K562 (cell line): ENCODE data around the gene FRMD4A. TPM values are rescaled to one million over a fixed set of nuclear protein-coding genes. Genes with fewer than 3 reads are reported as not detected.

ENCODE experiments used
- ATAC-seq: fragments of 200-7000 bp; cut with Tn5 transposase; 3 replicates; pipeline ENCODE4 v1.9.1; 2020; ENCODE audit warnings: moderate library complexity
- BruUV-seq: library from RNA; stranded (reverse); fragments of 400-500 nt; replicated peaks from 2 replicates; lab custom pipeline; 2021; lab: Mats Ljungman, UMichigan
- CTCF ChIA-PET: fragments of 300-600 bp; formaldehyde crosslinking; extraction: SDS; loops from one replicate; lab custom pipeline; 2021; ENCODE audit warnings: low intra/inter-chr PET ratio; lab: Yijun Ruan, JAX
- POLR2A ChIA-PET: fragments of 300-600, 350-650 bp; sonication (Branson Sonifier 250); formaldehyde crosslinking; extraction: SDS; loops from one replicate; lab custom pipeline; 2021; ENCODE audit warnings: antibody characterized with exemption, inconsistent platforms; lab: Yijun Ruan, JAX
- DNase-seq, 4 experiments: peaks; one replicate each; pipeline versions ENCODE4 v3.0.0 to v3.0.0-alpha.2; 2011 to 2018; ENCODE audit warnings: low spot score in 3 of 4, mixed read lengths in 3 of 4; ENCODE audit errors: extremely low read depth in 1 of 4
- FAIRE-seq: peaks from 2 replicates; lab custom pipeline; 2011; peaks lifted over from hg19 to GRCh38; lab: Jason Lieb, UNC
- H2AFZ ChIP-seq: 2 replicates; pipeline ENCODE4 v1.6.0; 2011; ENCODE audit warnings: low read depth, low read length, control low read depth, inconsistent platforms
- H3K27ac ChIP-seq: fragments of 200-600 bp; 3 replicates; pipeline ENCODE4 v1.8.0; 2011; ENCODE audit warnings: low read depth, mild to moderate bottlenecking, control low read depth, inconsistent platforms, low read length, moderate library complexity, mixed read lengths; ENCODE audit errors: extremely low read depth
- H3K27me3 ChIP-seq, 2 experiments: fragments of 300-600 bp in 1 of 2; 2 replicates in 1 of 2; 3 replicates in 1 of 2; pipeline versions ENCODE4 v1.6.0 to v1.8.0; 2011; ENCODE audit warnings: inconsistent platforms in 2 of 2, low read length in 2 of 2, mild to moderate bottlenecking in 1 of 2, mixed read lengths in 1 of 2, moderate library complexity in 1 of 2; ENCODE audit not compliant: control insufficient read depth in 2 of 2, insufficient read depth in 2 of 2
- H3K36me3 ChIP-seq: fragments of 300-600 bp; 3 replicates; pipeline ENCODE4 v1.8.0; 2011; ENCODE audit warnings: mild to moderate bottlenecking, low read length, inconsistent platforms; ENCODE audit not compliant: control insufficient read depth, insufficient read depth
- H3K4me1 ChIP-seq, 2 experiments: fragments of 200-600 bp in 1 of 2; replicated peaks in 1 of 2; 2 replicates in 1 of 2; 3 replicates in 1 of 2; pipeline versions ENCODE4 v1.5.1 to v1.8.0; 2011; ENCODE audit warnings: inconsistent platforms in 2 of 2, low read length in 2 of 2, mild to moderate bottlenecking in 1 of 2, mixed read lengths in 1 of 2, moderate library complexity in 1 of 2; ENCODE audit not compliant: control insufficient read depth in 2 of 2, insufficient read depth in 2 of 2
- H3K4me2 ChIP-seq: 2 replicates; pipeline ENCODE4 v1.6.1; 2011; ENCODE audit warnings: low read length, control low read depth, inconsistent platforms, mixed read lengths; ENCODE audit not compliant: insufficient read depth
- H3K4me3 ChIP-seq: fragments of 200-600 bp; sonication (generic), shearing (Covaris generic); 2 replicates; pipeline ENCODE4 v1.5.1; 2016; ENCODE audit warnings: control low read depth, inconsistent platforms
- H3K79me2 ChIP-seq: fragments of 200-600 bp; 3 replicates; pipeline ENCODE4 v1.8.0; 2011; ENCODE audit warnings: low read length, inconsistent platforms; ENCODE audit not compliant: control insufficient read depth, insufficient read depth
- H3K9ac ChIP-seq, 2 experiments: 2 replicates each; pipeline versions ENCODE4 v1.6.0 to v1.6.1; 2011; ENCODE audit warnings: low read depth in 2 of 2, low read length in 2 of 2, control low read depth in 1 of 2, inconsistent platforms in 1 of 2, mild to moderate bottlenecking in 1 of 2, mixed read lengths in 1 of 2; ENCODE audit not compliant: insufficient read depth in 1 of 2
- H3K9me1 ChIP-seq: one replicate; pipeline ENCODE4 v1.6.0; 2011; ENCODE audit warnings: inconsistent platforms, mild to moderate bottlenecking, low read length, moderate library complexity; ENCODE audit not compliant: control insufficient read depth, insufficient read depth
- H3K9me3 ChIP-seq: replicated peaks from 2 replicates; pipeline ENCODE4 v1.5.1; 2011; ENCODE audit warnings: low read depth, low read length, inconsistent platforms; ENCODE audit not compliant: control insufficient read depth, insufficient read depth
- H4K20me1 ChIP-seq: replicated peaks from 2 replicates; pipeline ENCODE4 v1.6.1; 2011; ENCODE audit warnings: low read length, inconsistent platforms, mixed read lengths; ENCODE audit not compliant: control insufficient read depth, insufficient read depth
- MGA ChIP-seq: fragments of 450-650 bp; IDR thresholded peaks from 2 replicates; pipeline ENCODE4 v1.6.1; 2016; ENCODE audit warnings: mild to moderate bottlenecking, moderate library complexity
- SNAPC5 ChIP-seq: fragments of 250-450 bp; sonication (Bioruptor Pico); IDR thresholded peaks from 2 replicates; pipeline ENCODE4 v1.8.0; 2021; ENCODE audit warnings: moderate library complexity, mild to moderate bottlenecking, inconsistent platforms
- TAF15 ChIP-seq: fragments of 200-400 bp; formaldehyde crosslinking; IDR thresholded peaks from 2 replicates; pipeline ENCODE4 v1.6.1; 2017; ENCODE audit warnings: mild to moderate bottlenecking, low read depth, low read length, moderate library complexity
- WGBS: fragments of 100-300 bp; shearing (Covaris generic); methylation state at CpG from one replicate; pipeline ENCODE4 v1.1.6; 2016; ENCODE audit warnings: low coverage, mixed read lengths; ENCODE audit not compliant: insufficient coverage; ENCODE audit errors: missing lambda C conversion rate; 5-methylcytosine and 5-hydroxymethylcytosine counted together
- in situ Hi-C: fragments of 300-500 bp; cut with MboI; formaldehyde crosslinking; loops from 4 replicates; pipeline ENCODE4 v1.15.0; 2018; ENCODE audit warnings: inconsistent platforms, mixed read lengths
- intact Hi-C: fragments of 100-400 bp; cut with micrococcal nuclease; formaldehyde crosslinking; loops from 2 replicates; pipeline ENCODE4 v1.14.2; 2022
- polyA plus RNA-seq, 8 experiments: library from polyadenylated mRNA; depleted of rRNA in 4 of 8; stranded (reverse) in 5 of 8; unstranded in 3 of 8; fragments of >200 nt; fragmentation: Nextera tagmentation in 2 of 8; fragmentation: Illumina TruSeq in 1 of 8; extraction: Ambion mirVana in 2 of 8; extraction: Trizol in 1 of 8; gene quantifications; 2 replicates each; pipeline versions ENCODE4 v1.2.1 to v1.2.3, GENCODE V29; 2011 to 2014; ENCODE audit warnings: inconsistent platforms in 1 of 8, missing spikeins in 1 of 8
- total RNA-seq, 7 experiments: library from RNA; depleted of rRNA in 6 of 7; stranded (reverse); fragments of >200 nt in 6 of 7; fragmentation: Illumina TruSeq in 2 of 7; extraction: Trizol in 2 of 7; gene quantifications; 2 replicates each; pipeline versions ENCODE4 v1.2.1 to v1.2.3, GENCODE V29; 2011 to 2021; ENCODE audit warnings: low replicate concordance in 1 of 7

The FRMD4A gene
- total and polyA plus RNA-seq, 9 of the 15 experiments (the other 6 are each of a cell fraction or from before 2014, with no cell fraction given): 0.80 to 5.2 (median 3.0) TPM

- no peak overlapping the region for H3K4me2 ChIP-seq
- in situ Hi-C loops: no loop called here
- DNase-seq (no peak), ATAC-seq (no peak), FAIRE-seq (no peak)
- H3K9me1 ChIP-seq: no peaks in the 10 kb centered on the region
- no peaks in the 10 kb centered on the region for H4K20me1 ChIP-seq
- 72% methylated on average over 10 of the region's 12 CpGs for WGBS
- intact Hi-C loops: loop anchor here (5.0 kb wide), 1 partner anchor 67 kb away; no protein-coding TSS in a partner anchor
- ChIA-PET CTCF (no interaction called here), POLR2A (no interaction called here)
- no peak for TF ChIP-seq MGA
- TF ChIP-seq SNAPC5 (CRISPR knock-in tag): no peak
- no peak for TF ChIP-seq TAF15
- no peak overlapping the region for H3K9ac ChIP-seq
- no peaks in the 10 kb centered on the region for H3K9me3 ChIP-seq
- H3K27me3 ChIP-seq: no peaks in the 10 kb centered on the region
- H3K4me3 ChIP-seq: no peak overlapping the region
- H2AFZ ChIP-seq: no peak overlapping the region
- H3K79me2 ChIP-seq: peaks cover 9% of the 10 kb centered on the region; the same call in 1 of the 3 replicates
- no peaks in the 10 kb centered on the region for H3K36me3 ChIP-seq
- H3K4me1 ChIP-seq: peaks cover 28 to 30% of the 10 kb centered on the region in 2 experiments; a peak in 3 of 5 replicates
- no TSS peak for BruUV-seq
- H3K27ac ChIP-seq: no peak overlapping the region
These were observed 620.6 kb downstream of the FRMD4A start for GRCh38 chr10:13709931-13710650.
